Activated CD8-positive, alpha-beta memory T cell treated with anti-CD3 and anti-CD28 coated beads, Interleukin-2, amount 10 ng/mL, durations not matched to agents 7 days and 5 days (primary cell): ENCODE measurements around the gene HRH2. TPM values are rescaled to one million over a fixed set of nuclear protein-coding genes. Genes with fewer than 3 reads are reported as not detected.

Experiments used
- ATAC-seq: fragments of 150-1000 bp; cut with Tn5 transposase; one replicate; pipeline ENCODE4 v1.10.0; 2021; ENCODE audit warnings: moderate library complexity
- CTCF ChIA-PET: fragments of 350-600 bp; sonication (Branson Sonifier 250); formaldehyde crosslinking; loops from one replicate; lab custom pipeline; 2021; ENCODE audit warnings: antibody characterized with exemption; lab: Charles Lee
- DNase-seq: peaks from one replicate; pipeline ENCODE4 v3.0.0-alpha.2; 2020
- H3K27ac Mint-ChIP-seq: one replicate; pipeline ENCODE4 v1.8.0; 2021; ENCODE audit warnings: mild to moderate bottlenecking, mixed read lengths
- H3K27me3 Mint-ChIP-seq: one replicate; pipeline ENCODE4 v1.8.0; 2021; ENCODE audit warnings: mixed read lengths
- H3K36me3 Mint-ChIP-seq: one replicate; pipeline ENCODE4 v1.8.0; 2021; ENCODE audit warnings: mild to moderate bottlenecking, mixed read lengths
- H3K4me1 Mint-ChIP-seq: one replicate; pipeline ENCODE4 v1.8.0; 2021; ENCODE audit warnings: mixed read lengths
- H3K4me3 Mint-ChIP-seq: one replicate; pipeline ENCODE4 v1.8.0; 2021; ENCODE audit warnings: mild to moderate bottlenecking, moderate library complexity, mixed read lengths
- H3K9me3 Mint-ChIP-seq: one replicate; pipeline ENCODE4 v1.8.0; 2022; ENCODE audit warnings: low read depth, mixed read lengths
- total RNA-seq, 2 experiments: library from RNA; stranded (reverse); gene quantifications; one replicate each; pipeline ENCODE4 v1.2.3, GENCODE V29; 2021

HRH2 gene
- total RNA-seq, 2 experiments from 2014 or later: 6.8 to 21.4 TPM

GRCh38 chr5:175652741-175653663 is 4.9 kb upstream of the HRH2 start:
- peaks cover 40% of the 10 kb centered on the region for H3K9me3 Mint-ChIP-seq
- peaks cover 61% of the 10 kb centered on the region for H3K36me3 Mint-ChIP-seq
- peaks cover 44% of the 10 kb centered on the region for H3K27me3 Mint-ChIP-seq
- peaks cover 66% of the 10 kb centered on the region for H3K4me1 Mint-ChIP-seq
- DNase-seq (peak; percentile 92), ATAC-seq (peak; percentile 69)
- peak overlapping the region; percentile 94 for H3K27ac Mint-ChIP-seq
- H3K4me3 Mint-ChIP-seq: peak overlapping the region; percentile 64
- CTCF ChIA-PET: interaction anchor here (1.1 to 3.2 kb wide), 6 partner anchors 43 to 129 kb away, joined by 3 to 13 read pairs (median 5); no protein-coding TSS in a partner anchor

DNA sequence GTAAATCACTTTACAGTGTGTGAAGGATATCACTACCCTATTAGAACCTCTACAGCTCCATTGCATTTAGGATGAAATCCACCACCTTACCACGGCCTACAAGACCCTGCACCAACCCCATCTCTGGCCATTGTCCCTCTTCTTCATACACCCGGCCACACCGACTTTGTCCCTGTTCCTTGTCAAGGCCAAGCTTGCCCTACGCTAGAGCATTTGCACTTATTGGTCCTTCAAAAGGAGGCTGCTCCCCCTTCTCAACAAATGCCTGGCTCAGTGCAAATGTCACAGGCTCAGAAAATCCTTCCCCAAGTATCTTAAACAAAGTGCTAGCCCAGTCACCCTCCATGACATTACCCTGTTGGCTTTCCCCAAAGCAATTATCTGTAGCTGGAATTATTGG is 4.1 kb upstream of the HRH2 start:
- Mint-ChIP-seq H3K27ac (peak overlapping the region; percentile 94), H3K27me3 (peaks cover 46% of the 10 kb centered on the region), H3K4me1 (peaks cover 69% of the 10 kb centered on the region), H3K9me3 (peaks cover 37% of the 10 kb centered on the region), H3K4me3 (peak overlapping the region; percentile 23), H3K36me3 (peaks cover 57% of the 10 kb centered on the region)
- CTCF ChIA-PET: interaction anchor here (0.9 to 3.2 kb wide), 4 partner anchors 43 to 130 kb away, joined by 3 to 13 read pairs (median 6); no protein-coding TSS in a partner anchor
- ATAC-seq (no peak), DNase-seq (peak; percentile 46)

DNA sequence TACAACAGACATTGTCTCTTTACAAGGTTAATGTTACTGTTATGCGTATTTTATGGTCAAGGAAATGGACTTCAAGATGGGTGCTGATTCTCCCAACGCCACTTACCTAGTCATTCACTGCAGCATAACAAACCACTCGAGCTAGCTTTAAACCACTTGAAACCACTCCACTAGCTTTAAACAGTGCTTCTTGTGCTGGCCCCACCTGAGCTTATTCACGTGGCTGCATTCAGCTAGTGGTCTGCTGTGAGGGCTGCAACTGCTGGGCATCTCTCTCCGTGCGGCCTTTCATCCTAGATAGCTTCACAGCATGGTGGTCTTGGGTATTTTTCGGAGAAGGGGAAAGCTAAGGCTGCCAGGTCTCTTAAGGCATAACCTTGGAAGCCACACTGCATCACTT is 3.5 kb upstream of the HRH2 start:
- H3K27ac Mint-ChIP-seq: peak overlapping the region; percentile 15
- H3K4me1 Mint-ChIP-seq: peaks cover 69% of the 10 kb centered on the region
- ATAC-seq: no peak
- H3K4me3 Mint-ChIP-seq: no peak overlapping the region
- DNase-seq: no peak
- H3K9me3 Mint-ChIP-seq: peaks cover 33% of the 10 kb centered on the region
- peaks cover 46% of the 10 kb centered on the region for H3K27me3 Mint-ChIP-seq
- CTCF ChIA-PET: interaction anchor here (0.9 to 3.2 kb wide), 3 partner anchors 42 to 120 kb away, joined by 3 to 13 read pairs (median 9); no protein-coding TSS in a partner anchor
- peaks cover 52% of the 10 kb centered on the region for H3K36me3 Mint-ChIP-seq

DNA sequence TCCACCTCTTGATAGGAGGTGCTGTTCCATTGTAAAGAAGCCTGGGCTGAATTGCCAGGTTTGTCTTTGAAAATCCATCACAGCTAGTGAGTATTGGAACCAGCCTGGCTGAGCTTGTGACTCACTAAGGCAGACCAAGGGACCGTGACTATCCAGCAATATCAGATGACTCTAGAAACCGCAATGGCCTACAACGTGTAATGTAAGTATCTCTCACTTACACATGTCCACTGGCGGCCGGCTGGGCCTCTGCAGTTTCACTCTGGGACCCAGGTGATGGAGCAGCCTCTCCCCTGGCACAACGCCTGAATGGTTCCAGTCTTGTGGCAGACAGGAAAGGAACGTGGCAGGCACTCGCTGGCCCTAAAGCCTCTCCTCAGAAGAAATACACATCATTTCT is 3.1 kb upstream of the HRH2 start:
- peaks cover 53% of the 10 kb centered on the region for H3K36me3 Mint-ChIP-seq
- H3K9me3 Mint-ChIP-seq: peaks cover 30% of the 10 kb centered on the region
- peaks cover 49% of the 10 kb centered on the region for H3K27me3 Mint-ChIP-seq
- DNase-seq (no peak), ATAC-seq (no peak)
- CTCF ChIA-PET: interaction anchor here (0.9 to 3.2 kb wide), 3 partner anchors 42 to 121 kb away, joined by 3 to 13 read pairs (median 9); no protein-coding TSS in a partner anchor
- no peak overlapping the region for H3K27ac Mint-ChIP-seq
- peaks cover 69% of the 10 kb centered on the region for H3K4me1 Mint-ChIP-seq
- no peak overlapping the region for H3K4me3 Mint-ChIP-seq

GRCh38 chr5:175655411-175655810 is 2.5 kb upstream of the HRH2 start:
- H3K4me3 Mint-ChIP-seq: no peak overlapping the region
- H3K4me1 Mint-ChIP-seq: peaks cover 73% of the 10 kb centered on the region
- CTCF ChIA-PET: interaction anchor here (2.8 kb wide), 1 partner anchor 121 kb away, joined by 13 read pairs; no protein-coding TSS in a partner anchor
- H3K9me3 Mint-ChIP-seq: peaks cover 28% of the 10 kb centered on the region
- peaks cover 55% of the 10 kb centered on the region for H3K36me3 Mint-ChIP-seq
- H3K27me3 Mint-ChIP-seq: peaks cover 50% of the 10 kb centered on the region
- H3K27ac Mint-ChIP-seq: no peak overlapping the region
- DNase-seq (no peak), ATAC-seq (no peak)

GRCh38 chr5:175656966-175657365 is 905 bp upstream of the HRH2 start:
- peaks cover 50% of the 10 kb centered on the region for H3K36me3 Mint-ChIP-seq
- peak overlapping the region; percentile 77 for H3K27ac Mint-ChIP-seq
- H3K4me3 Mint-ChIP-seq: peak overlapping the region; percentile 77
- CTCF ChIA-PET: interaction anchor here (0.7 to 4.0 kb wide), 3 partner anchors 123 to 561 kb away, joined by 3 to 17 read pairs (median 3); no protein-coding TSS in a partner anchor
- peaks cover 36% of the 10 kb centered on the region for H3K27me3 Mint-ChIP-seq
- ATAC-seq (no peak), DNase-seq (no peak)
- peaks cover 65% of the 10 kb centered on the region for H3K4me1 Mint-ChIP-seq
- H3K9me3 Mint-ChIP-seq: peaks cover 15% of the 10 kb centered on the region

- ATAC-seq: no peak
- CTCF ChIA-PET: interaction anchor here (1.2 to 4.0 kb wide), 4 partner anchors 12 to 124 kb away, joined by 3 to 17 read pairs (median 3); no protein-coding TSS in a partner anchor
These were observed 651 bp downstream of the HRH2 start for GRCh38 chr5:175658299-175659145.

GRCh38 chr5:175659546-175660253 is 1.8 kb downstream of the HRH2 start:
- H3K36me3 Mint-ChIP-seq: peaks cover 35% of the 10 kb centered on the region
- H3K27ac Mint-ChIP-seq: no peak overlapping the region
- H3K4me3 Mint-ChIP-seq: peak overlapping the region; percentile 78
- CTCF ChIA-PET: interaction anchor here (1.2 to 4.0 kb wide), 4 partner anchors 13 to 126 kb away, joined by 3 to 17 read pairs (median 3); no protein-coding TSS in a partner anchor
- DNase-seq (no peak), ATAC-seq (no peak)
- H3K4me1 Mint-ChIP-seq: peaks cover 57% of the 10 kb centered on the region
- peaks cover 4% of the 10 kb centered on the region for H3K9me3 Mint-ChIP-seq
- peaks cover 26% of the 10 kb centered on the region for H3K27me3 Mint-ChIP-seq

More at GRCh38 chr5:175658299-175659145, 651 bp downstream of the HRH2 start:
- Mint-ChIP-seq H3K4me1 (peaks cover 63% of the 10 kb centered on the region), H3K27me3 (peaks cover 26% of the 10 kb centered on the region), H3K4me3 (peak overlapping the region; percentile 78), H3K36me3 (peaks cover 46% of the 10 kb centered on the region), H3K27ac (peak overlapping the region; percentile 65), H3K9me3 (peaks cover 8% of the 10 kb centered on the region)
- DNase-seq: peak; percentile 45

DNA sequence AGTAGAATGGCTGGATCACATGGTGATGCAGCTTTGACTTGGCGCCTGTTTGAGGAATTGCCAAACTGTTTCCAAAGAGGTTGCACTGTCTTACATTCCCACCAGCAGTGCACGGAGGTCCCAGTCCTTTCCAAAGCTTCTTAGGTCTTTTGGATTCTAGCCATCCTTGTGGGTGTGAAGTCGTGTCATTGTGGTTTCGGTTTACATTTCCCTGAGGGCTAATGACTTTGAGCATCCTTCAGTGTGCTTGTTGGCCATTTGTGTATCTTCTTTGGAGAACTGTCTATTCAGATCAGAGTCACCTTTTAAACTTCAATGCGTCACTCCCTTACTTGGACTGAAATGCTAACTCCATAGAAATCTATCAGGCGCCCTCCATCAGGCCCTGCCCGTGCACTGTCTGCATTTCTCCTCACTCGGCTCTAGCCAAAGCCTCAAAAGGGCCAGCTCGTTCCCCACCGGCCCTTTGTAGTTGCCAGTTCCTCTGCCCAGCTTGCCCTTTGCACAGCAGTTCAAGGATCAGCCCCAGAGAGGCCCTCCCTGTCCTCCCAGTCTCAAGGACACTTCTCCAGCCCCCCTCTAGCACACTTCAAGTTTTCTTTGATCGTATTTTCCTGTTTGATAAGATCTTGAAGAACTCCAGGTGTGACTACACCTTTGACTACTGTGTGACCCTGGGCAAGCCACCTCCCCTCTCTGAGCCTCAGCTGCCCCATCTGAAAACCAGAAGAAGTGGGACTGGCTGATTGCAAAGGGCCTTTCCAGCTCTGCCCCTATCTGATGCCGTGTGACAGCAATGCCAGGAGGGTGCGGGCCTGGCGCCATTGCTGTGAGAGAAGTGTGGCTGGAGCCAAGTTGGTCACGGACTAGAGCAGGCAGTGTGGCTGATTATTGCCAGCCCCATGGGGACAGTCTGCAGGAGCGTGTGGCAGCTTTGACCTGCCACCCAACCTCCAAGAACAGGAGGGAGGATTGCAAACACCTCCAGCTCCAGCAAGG is 5.6 kb downstream of the HRH2 start:
- CTCF ChIA-PET: interaction anchor here (1.3 to 1.5 kb wide), 2 partner anchors 26 to 129 kb away, joined by 3 to 4 read pairs; no protein-coding TSS in a partner anchor
- no peak for DNase-seq
- Mint-ChIP-seq H3K27me3 (peaks cover 25% of the 10 kb centered on the region), H3K36me3 (peaks cover 26% of the 10 kb centered on the region), H3K4me1 (peaks cover 31% of the 10 kb centered on the region), H3K27ac (no peak overlapping the region), H3K9me3 (no peaks in the 10 kb centered on the region), H3K4me3 (no peak overlapping the region)
- no peak for ATAC-seq

GRCh38 chr5:175664723-175665122 is 6.9 kb downstream of the HRH2 start:
- no peak overlapping the region for H3K27ac Mint-ChIP-seq
- DNase-seq (no peak), ATAC-seq (no peak)
- peaks cover 16% of the 10 kb centered on the region for H3K27me3 Mint-ChIP-seq
- peaks cover 31% of the 10 kb centered on the region for H3K4me1 Mint-ChIP-seq
- H3K36me3 Mint-ChIP-seq: peaks cover 23% of the 10 kb centered on the region
- no peak overlapping the region for H3K4me3 Mint-ChIP-seq
- CTCF ChIA-PET: interaction anchor here (0.9 to 1.5 kb wide), 4 partner anchors 24 to 200 kb away, joined by 3 to 4 read pairs (median 3); no protein-coding TSS in a partner anchor
- H3K9me3 Mint-ChIP-seq: no peaks in the 10 kb centered on the region

- CTCF ChIA-PET: no interaction called here
- DNase-seq: no peak
- Mint-ChIP-seq H3K4me3 (no peak overlapping the region), H3K27me3 (peaks cover 11% of the 10 kb centered on the region), H3K9me3 (no peaks in the 10 kb centered on the region), H3K36me3 (peaks cover 10% of the 10 kb centered on the region), H3K27ac (no peak overlapping the region), H3K4me1 (peaks cover 37% of the 10 kb centered on the region)
- no peak for ATAC-seq
These were observed 8.3 kb downstream of the HRH2 start for GRCh38 chr5:175666216-175666615.
